OCI-LY1 (cell line): ENCODE results near the gene PFKL.

Source experiments
- H2AFZ ChIP-seq: fragments of 200-600 bp; sonication (generic), shearing (Covaris generic); 2 replicates; pipeline ENCODE4 v1.6.0; 2014; ENCODE audit warnings: antibody characterized with exemption, mild to moderate bottlenecking, low read length
- H3F3A ChIP-seq: fragments of 200-600 bp; sonication (generic), shearing (Covaris generic); 2 replicates; pipeline ENCODE4 v1.6.0; 2014; ENCODE audit warnings: mild to moderate bottlenecking, antibody characterized with exemption, low read length, moderate library complexity; ENCODE audit not compliant: insufficient read depth
- H3K27ac ChIP-seq: fragments of 200-600 bp; sonication (generic); 2 replicates; pipeline ENCODE4 v1.5.1; 2014; ENCODE audit warnings: low read length, mixed run types, mild to moderate bottlenecking, low read depth; ENCODE audit not compliant: poor library complexity, severe bottlenecking
- H3K27me3 ChIP-seq: fragments of 200-600 bp; sonication (generic); 2 replicates; pipeline ENCODE4 v1.6.0; 2014; ENCODE audit warnings: antibody characterized with exemption, mild to moderate bottlenecking, low read length, moderate library complexity; ENCODE audit not compliant: insufficient read depth
- H3K36me3 ChIP-seq: fragments of 200-600 bp; sonication (generic); 2 replicates; pipeline ENCODE4 v1.6.1; 2014; ENCODE audit warnings: mild to moderate bottlenecking, antibody characterized with exemption, low read length, moderate library complexity, mixed read lengths; ENCODE audit not compliant: insufficient read depth
- H3K4me1 ChIP-seq: fragments of 200-600 bp; sonication (generic); 2 replicates; pipeline ENCODE4 v1.5.1; 2014; ENCODE audit warnings: mild to moderate bottlenecking, low read length, moderate library complexity; ENCODE audit not compliant: insufficient read depth, severe bottlenecking
- H3K4me2 ChIP-seq: fragments of 200-600 bp; sonication (generic), shearing (Covaris generic); 2 replicates; pipeline ENCODE4 v1.6.1; 2014; ENCODE audit warnings: low read length
- H3K4me3 ChIP-seq: fragments of 200-600 bp; sonication (generic); 2 replicates; pipeline ENCODE4 v1.5.1; 2014; ENCODE audit warnings: low read length, low read depth, mild to moderate bottlenecking, mixed read lengths; ENCODE audit not compliant: poor library complexity, severe bottlenecking
- H3K79me2 ChIP-seq: fragments of 200-600 bp; shearing (Covaris generic); 2 replicates; pipeline ENCODE4 v1.6.1; 2016; ENCODE audit warnings: mixed run types, low read length, mixed read lengths; ENCODE audit not compliant: insufficient read depth
- H3K9ac ChIP-seq: fragments of 200-600 bp; sonication (generic), shearing (Covaris generic); 2 replicates; pipeline ENCODE4 v1.6.1; 2014; ENCODE audit warnings: mild to moderate bottlenecking, low read length, mixed read lengths
- H3K9me2 ChIP-seq: fragments of 200-600 bp; sonication (generic), shearing (Covaris generic); 2 replicates; pipeline ENCODE4 v1.6.1; 2014; ENCODE audit warnings: low read depth, mild to moderate bottlenecking, low read length, mixed read lengths
- H3K9me3 ChIP-seq: fragments of 200-600 bp; shearing (Covaris generic); 2 replicates; pipeline ENCODE4 v1.6.1; 2014; ENCODE audit warnings: low read length, mixed read lengths
- H4K20me1 ChIP-seq: fragments of 200-600 bp; sonication (generic), shearing (Covaris generic); 2 replicates; pipeline ENCODE4 v1.6.0; 2016; ENCODE audit warnings: mild to moderate bottlenecking, low read length; ENCODE audit not compliant: insufficient read depth
- EZH2 ChIP-seq: fragments of 200-600 bp; sonication (generic), shearing (Covaris generic); IDR thresholded peaks from 2 replicates; pipeline ENCODE4 v1.8.0; 2017; ENCODE audit warnings: borderline replicate concordance, mixed run types, mild to moderate bottlenecking, antibody characterized with exemption, low read length, moderate library complexity, mixed read lengths
- TF ChIP-seq, protein P1 (sequence below): fragments of 200-600 bp; sonication (generic), shearing (Covaris generic); IDR thresholded peaks from 2 replicates; pipeline ENCODE4 v1.5.1; 2017; ENCODE audit warnings: mild to moderate bottlenecking, antibody characterized with exemption, low read length, moderate library complexity, mixed read lengths

PFKL gene

DNA sequence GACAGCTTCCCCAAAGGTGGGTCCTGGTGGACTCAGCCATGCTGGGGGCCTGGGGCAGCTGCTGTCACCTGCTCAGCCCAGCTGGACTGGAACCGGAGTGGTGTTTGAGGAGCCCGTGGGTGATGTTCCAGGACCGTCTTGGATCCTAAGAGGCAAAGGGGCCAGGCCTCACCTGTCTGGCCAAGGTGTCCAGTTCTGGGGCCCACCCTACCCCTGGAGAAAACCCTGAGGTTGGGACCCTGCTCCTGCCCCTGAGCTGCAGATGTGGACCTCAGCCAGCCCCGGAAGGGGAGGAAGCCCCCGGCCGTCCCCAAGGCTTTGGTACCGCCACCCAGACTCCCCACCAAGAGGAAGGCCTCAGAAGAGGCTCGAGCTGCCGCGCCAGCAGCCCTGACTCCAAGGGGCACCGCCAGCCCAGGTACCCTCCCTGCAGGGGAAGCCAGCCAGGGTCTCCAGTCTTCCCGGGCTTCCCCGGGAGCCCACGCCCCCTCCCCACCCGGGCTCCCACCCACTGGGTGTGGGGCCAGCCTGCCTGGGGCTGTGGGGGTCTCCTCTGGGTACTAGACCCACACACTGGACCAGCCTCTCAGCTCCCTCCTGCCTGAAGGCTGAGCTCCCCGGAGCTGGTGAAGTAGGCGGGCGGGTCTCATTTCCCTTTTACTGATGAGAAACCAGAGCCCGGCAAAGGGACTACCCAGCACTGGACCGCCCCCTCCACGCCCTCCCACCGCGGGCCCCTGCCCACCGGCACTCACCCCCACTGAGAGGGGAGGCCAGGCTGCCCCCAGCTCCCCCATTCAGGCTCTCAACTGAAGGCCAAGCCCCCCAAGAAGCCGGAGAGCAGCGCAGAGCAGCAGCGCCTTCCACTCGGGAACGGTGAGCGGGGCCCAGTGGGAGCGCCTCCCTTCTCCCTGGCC, 12.9 kb upstream of the PFKL start:
- Histone ChIP-seq H3K27me3 (peaks cover 9% of the 10 kb centered on the region; the same call in 1 of the 2 replicates), H3K9ac (no peak overlapping the region), H3K27ac (no peak overlapping the region), H3K4me3 (no peak overlapping the region), H3K4me2 (no peak overlapping the region), H3K36me3 (no peaks in the 10 kb centered on the region), H2AFZ (no peak overlapping the region), H3K9me3 (no peaks in the 10 kb centered on the region), H3K79me2 (no peaks in the 10 kb centered on the region), H4K20me1 (no peaks in the 10 kb centered on the region), H3K9me2 (no peaks in the 10 kb centered on the region), H3K4me1 (no peaks in the 10 kb centered on the region), H3F3A (no peaks in the 10 kb centered on the region)
- no peak for TF ChIP-seq EZH2
- TF ChIP-seq, protein P1, sequence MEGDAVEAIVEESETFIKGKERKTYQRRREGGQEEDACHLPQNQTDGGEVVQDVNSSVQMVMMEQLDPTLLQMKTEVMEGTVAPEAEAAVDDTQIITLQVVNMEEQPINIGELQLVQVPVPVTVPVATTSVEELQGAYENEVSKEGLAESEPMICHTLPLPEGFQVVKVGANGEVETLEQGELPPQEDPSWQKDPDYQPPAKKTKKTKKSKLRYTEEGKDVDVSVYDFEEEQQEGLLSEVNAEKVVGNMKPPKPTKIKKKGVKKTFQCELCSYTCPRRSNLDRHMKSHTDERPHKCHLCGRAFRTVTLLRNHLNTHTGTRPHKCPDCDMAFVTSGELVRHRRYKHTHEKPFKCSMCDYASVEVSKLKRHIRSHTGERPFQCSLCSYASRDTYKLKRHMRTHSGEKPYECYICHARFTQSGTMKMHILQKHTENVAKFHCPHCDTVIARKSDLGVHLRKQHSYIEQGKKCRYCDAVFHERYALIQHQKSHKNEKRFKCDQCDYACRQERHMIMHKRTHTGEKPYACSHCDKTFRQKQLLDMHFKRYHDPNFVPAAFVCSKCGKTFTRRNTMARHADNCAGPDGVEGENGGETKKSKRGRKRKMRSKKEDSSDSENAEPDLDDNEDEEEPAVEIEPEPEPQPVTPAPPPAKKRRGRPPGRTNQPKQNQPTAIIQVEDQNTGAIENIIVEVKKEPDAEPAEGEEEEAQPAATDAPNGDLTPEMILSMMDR, result no peak

DNA sequence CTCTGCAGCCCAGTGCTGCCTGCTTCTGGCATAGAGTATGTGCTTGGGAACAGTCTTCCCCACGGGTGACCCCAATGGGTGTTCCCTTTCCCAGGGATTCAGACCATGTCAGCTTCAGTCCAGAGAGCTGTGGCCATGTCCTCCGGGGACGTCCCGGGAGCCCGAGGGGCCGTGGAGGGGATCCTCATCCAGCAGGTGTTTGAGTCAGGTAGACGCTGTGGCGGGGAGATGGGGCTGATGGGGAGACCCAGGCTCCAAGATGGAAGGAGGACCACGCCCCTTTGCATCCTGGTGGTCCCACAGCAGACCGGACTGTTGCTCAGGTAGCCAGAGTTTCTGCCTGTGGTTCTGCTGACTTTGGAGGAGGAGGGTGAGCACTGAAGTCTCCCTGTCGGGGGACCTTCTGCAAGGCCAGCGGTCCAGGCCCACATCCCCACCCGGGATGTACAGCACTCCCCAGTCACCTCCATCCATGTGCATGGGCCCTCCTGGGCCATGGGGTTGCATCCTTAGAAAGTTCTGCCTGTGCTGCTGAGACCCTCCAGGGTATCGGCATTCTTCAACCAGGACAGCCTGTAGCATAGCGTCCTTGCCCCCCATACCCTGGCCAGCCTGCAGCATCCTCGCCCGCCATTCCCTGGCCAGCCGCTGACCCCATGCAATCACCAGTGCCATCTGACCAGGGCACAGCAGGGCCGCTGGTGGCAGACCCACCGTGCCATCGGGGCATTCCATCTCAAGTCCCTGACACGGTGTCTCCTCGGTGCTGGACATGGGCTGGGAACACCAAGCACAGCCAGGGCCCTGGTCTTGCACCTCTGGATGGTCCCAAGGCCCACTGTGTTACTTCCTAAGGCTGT, 11.4 kb upstream of the PFKL start:
- Histone ChIP-seq H3K79me2 (no peaks in the 10 kb centered on the region), H3K9ac (no peak overlapping the region), H3K4me1 (no peaks in the 10 kb centered on the region), H3K9me3 (no peaks in the 10 kb centered on the region), H3K4me2 (no peak overlapping the region), H4K20me1 (no peaks in the 10 kb centered on the region), H3K27me3 (peaks cover 9% of the 10 kb centered on the region; the same call in 1 of the 2 replicates), H3K4me3 (no peak overlapping the region), H3K27ac (no peak overlapping the region), H2AFZ (no peak overlapping the region), H3F3A (no peaks in the 10 kb centered on the region), H3K36me3 (no peaks in the 10 kb centered on the region), H3K9me2 (no peaks in the 10 kb centered on the region)
- TF ChIP-seq, protein P1, result no peak
- TF ChIP-seq EZH2, result no peak

- Histone ChIP-seq H3K9me3 (no peaks in the 10 kb centered on the region), H3K9ac (no peak overlapping the region), H2AFZ (no peak overlapping the region), H3F3A (no peaks in the 10 kb centered on the region), H3K27ac (no peak overlapping the region), H4K20me1 (no peaks in the 10 kb centered on the region), H3K4me3 (no peak overlapping the region), H3K4me1 (no peaks in the 10 kb centered on the region), H3K79me2 (no peaks in the 10 kb centered on the region), H3K4me2 (no peak overlapping the region), H3K27me3 (peaks cover 6% of the 10 kb centered on the region; the same call in 1 of the 2 replicates), H3K36me3 (no peaks in the 10 kb centered on the region), H3K9me2 (no peaks in the 10 kb centered on the region)
- TF ChIP-seq, protein P1, result no peak
Measured at GRCh38 chr21:44289381-44290010, 10.4 kb upstream of the PFKL start.
